CD14-positive monocyte (primary cell): ENCODE data around the gene SPON1. TPM values are rescaled to one million over a fixed set of nuclear protein-coding genes. Genes with fewer than 3 reads are reported as not detected.

Experiments
- DNase-seq, 3 donors: peaks; one replicate each; pipeline ENCODE4 v3.0.0-alpha.2; 2011 to 2022
- H2AFZ ChIP-seq: 2 replicates; pipeline ENCODE4 v1.6.0; 2012; ENCODE audit warnings: mild to moderate bottlenecking, low read depth, low read length, inconsistent platforms; ENCODE audit not compliant: insufficient read depth, poor library complexity, severe bottlenecking
- H3K27ac ChIP-seq, 2 donors: 1 replicate in 1 of 2; 2 replicates in 1 of 2; pipeline ENCODE4 v1.5.1; 2012 to 2013; ENCODE audit warnings: low read length in 2 of 2, control low read depth in 1 of 2, inconsistent platforms in 1 of 2, low read depth in 1 of 2, mild to moderate bottlenecking in 1 of 2
- H3K27me3 ChIP-seq, 2 donors: one replicate each; pipeline versions ENCODE4 v1.6.0 to v1.6.1; 2011 to 2013; ENCODE audit warnings: low read length in 2 of 2; ENCODE audit not compliant: control insufficient read depth in 2 of 2, insufficient read depth in 2 of 2
- H3K36me3 ChIP-seq, 2 donors: replicated peaks in 1 of 2; 1 replicate in 1 of 2; 2 replicates in 1 of 2; pipeline versions ENCODE4 v1.5.1 to v1.6.1; 2012 to 2013; ENCODE audit warnings: low read length in 2 of 2, control low read depth in 1 of 2, inconsistent platforms in 1 of 2, mild to moderate bottlenecking in 1 of 2; ENCODE audit not compliant: insufficient read depth in 2 of 2, control insufficient read depth in 1 of 2
- H3K4me1 ChIP-seq, 2 donors: 1 replicate in 1 of 2; 2 replicates in 1 of 2; pipeline versions ENCODE4 v1.5.1 to v1.6.1; 2012 to 2013; ENCODE audit warnings: low read length in 2 of 2, control low read depth in 1 of 2, inconsistent platforms in 1 of 2, mild to moderate bottlenecking in 1 of 2, moderate library complexity in 1 of 2; ENCODE audit not compliant: insufficient read depth in 2 of 2, control insufficient read depth in 1 of 2
- H3K4me2 ChIP-seq: replicated peaks from 2 replicates; pipeline ENCODE3; 2012; ENCODE audit warnings: low read length, moderate library complexity, mild to moderate bottlenecking; ENCODE audit not compliant: poor library complexity, severe bottlenecking; ENCODE audit errors: extremely low read depth
- H3K4me3 ChIP-seq, 3 experiments: fragments of 200-600 bp in 1 of 3; sonication (generic) in 1 of 3; replicated peaks in 1 of 3; 1 replicate in 2 of 3; 2 replicates in 1 of 3; pipeline ENCODE4 v1.5.1; 2011 to 2013; ENCODE audit warnings: low read length in 3 of 3, mild to moderate bottlenecking in 3 of 3, control low read depth in 2 of 3, low read depth in 2 of 3, inconsistent platforms in 1 of 3, moderate library complexity in 1 of 3
- H3K79me2 ChIP-seq: 2 replicates; pipeline ENCODE4 v1.6.0; 2012; ENCODE audit warnings: mild to moderate bottlenecking, control low read depth, inconsistent platforms, low read length, moderate library complexity; ENCODE audit not compliant: insufficient read depth
- H3K9ac ChIP-seq: 2 replicates; pipeline ENCODE4 v1.6.0; 2017; ENCODE audit warnings: low read length, mild to moderate bottlenecking; ENCODE audit not compliant: insufficient read depth, poor library complexity, severe bottlenecking
- H3K9me3 ChIP-seq, 2 donors: replicated peaks in 1 of 2; 1 replicate in 1 of 2; 2 replicates in 1 of 2; pipeline versions ENCODE4 v1.5.1 to v1.6.1; 2012 to 2013; ENCODE audit warnings: low read length in 2 of 2, control low read depth in 1 of 2; ENCODE audit not compliant: control insufficient read depth in 1 of 2, insufficient read depth in 1 of 2
- H4K20me1 ChIP-seq: 2 replicates; pipeline ENCODE4 v1.6.0; 2012; ENCODE audit warnings: mild to moderate bottlenecking, low read length, control low read depth, moderate library complexity; ENCODE audit not compliant: insufficient read depth
- H3K27ac Mint-ChIP-seq, 7 donors: one replicate each; pipeline ENCODE4 v1.8.0; 2020; ENCODE audit warnings: mild to moderate bottlenecking in 7 of 7, mixed read lengths in 7 of 7, moderate library complexity in 6 of 7, inconsistent platforms in 2 of 7
- H3K27me3 Mint-ChIP-seq, 3 donors: one replicate each; pipeline ENCODE4 v1.8.0; 2021 to 2022; ENCODE audit warnings: low read depth in 3 of 3, mild to moderate bottlenecking in 3 of 3, mixed read lengths in 3 of 3, moderate library complexity in 3 of 3, inconsistent platforms in 1 of 3
- H3K36me3 Mint-ChIP-seq, 2 donors: one replicate each; pipeline ENCODE4 v1.8.0; 2020; ENCODE audit warnings: mixed read lengths in 2 of 2, inconsistent platforms in 1 of 2, mild to moderate bottlenecking in 1 of 2
- H3K4me1 Mint-ChIP-seq: one replicate; pipeline ENCODE4 v1.8.0; 2020; ENCODE audit warnings: mild to moderate bottlenecking, mixed read lengths
- H3K4me3 Mint-ChIP-seq, 2 donors: one replicate each; pipeline ENCODE4 v1.8.0; 2020; ENCODE audit warnings: mild to moderate bottlenecking in 2 of 2, mixed read lengths in 2 of 2, moderate library complexity in 1 of 2
- H3K9me3 Mint-ChIP-seq, 7 donors: one replicate each; pipeline ENCODE4 v1.8.0; 2020 to 2022; ENCODE audit warnings: mixed read lengths in 7 of 7, mild to moderate bottlenecking in 6 of 7, moderate library complexity in 6 of 7, inconsistent platforms in 2 of 7
- CTCF ChIP-seq: fragments of 200-600 bp; IDR thresholded peaks from one replicate; pipeline ENCODE4 v1.8.0; 2022; ENCODE audit warnings: antibody characterized with exemption, mild to moderate bottlenecking
- WGBS: methylation state at CpG from one replicate; pipeline ENCODE4 v1.1.5; 2013; ENCODE audit warnings: missing lambda C conversion rate; ENCODE audit not compliant: insufficient coverage; 5-methylcytosine and 5-hydroxymethylcytosine counted together
- intact Hi-C, 2 donors: fragments of 100-400 bp; cut with micrococcal nuclease; formaldehyde crosslinking; loops; one replicate each; pipeline versions ENCODE4 v1.15.0 to v1.15.1; 2023
- polyA plus RNA-seq, 3 donors: library from polyadenylated mRNA; depleted of rRNA in 1 of 3; unstranded in 2 of 3; stranded (reverse) in 1 of 3; fragments of 300-500 nt in 2 of 3; fragments of >200 nt in 1 of 3; fragmentation: Illumina TruSeq in 2 of 3; gene quantifications; 1 replicate in 2 of 3; 2 replicates in 1 of 3; pipeline ENCODE4 v1.2.3, GENCODE V29; 2012 to 2021

The SPON1 gene
- polyA plus RNA-seq, 3 donors: not detected

GRCh38 chr11:14140991-14141390 is 178.5 kb downstream of the SPON1 start:
- no peak for DNase-seq
- Histone ChIP-seq H3K79me2 (no peaks in the 10 kb centered on the region), H4K20me1 (no peaks in the 10 kb centered on the region), H3K4me1 (no peaks in the 10 kb centered on the region), H3K9ac (no peak overlapping the region), H3K4me2 (no peak overlapping the region), H3K9me3 (no peaks in the 10 kb centered on the region), H3K36me3 (no peaks in the 10 kb centered on the region), H3K27me3 (no peaks in the 10 kb centered on the region), H2AFZ (no peak overlapping the region), H3K27ac (no peak overlapping the region), H3K4me3 (no peak overlapping the region)
- no peak for TF ChIP-seq CTCF
- 88% methylated on average over 1 of the region's 3 CpGs for WGBS
- Mint-ChIP-seq H3K27me3 (peaks cover 1 to 7% (median 5%) of the 10 kb centered on the region in 3 donors), H3K4me3 (no peak overlapping the region), H3K36me3 (no peaks in the 10 kb centered on the region), H3K27ac (no peak overlapping the region), H3K9me3 (peaks cover 0 to 3% (median 0%) of the 10 kb centered on the region in 7 donors), H3K4me1 (no peaks in the 10 kb centered on the region)
- intact Hi-C loops: no loop called here

- Histone ChIP-seq H3K9ac (no peak overlapping the region), H2AFZ (no peak overlapping the region), H3K4me2 (no peak overlapping the region), H3K4me3 (no peak overlapping the region), H3K36me3 (no peaks in the 10 kb centered on the region), H3K9me3 (no peaks in the 10 kb centered on the region), H3K27me3 (no peaks in the 10 kb centered on the region), H4K20me1 (no peaks in the 10 kb centered on the region), H3K4me1 (no peaks in the 10 kb centered on the region), H3K79me2 (no peaks in the 10 kb centered on the region), H3K27ac (no peak overlapping the region)
- no CpG with 5 or more reads among the region's 1 CpG for WGBS
- Mint-ChIP-seq H3K4me1 (no peaks in the 10 kb centered on the region), H3K4me3 (no peak overlapping the region), H3K27ac (no peak overlapping the region), H3K36me3 (no peaks in the 10 kb centered on the region), H3K27me3 (peaks cover 1 to 6% (median 5%) of the 10 kb centered on the region in 3 donors), H3K9me3 (peaks cover 0 to 3% (median 0%) of the 10 kb centered on the region in 7 donors)
- no peak for TF ChIP-seq CTCF
- intact Hi-C loops: no loop called here
- DNase-seq: no peak
Observed at GRCh38 chr11:14141676-14142075, 179.2 kb downstream of the SPON1 start.
